Heart left ventricle (tissue), 16 donors: ENCODE results near the gene TRAPPC3L. TPM values are rescaled to one million over a fixed set of nuclear protein-coding genes. Genes with fewer than 3 reads are reported as not detected.

ENCODE experiments used
- ATAC-seq, 4 donors: fragments of 200-7000 bp; cut with Tn5 transposase; one replicate each; pipeline ENCODE4 v1.9.1; 2020 to 2022; ENCODE audit warnings: moderate library complexity in 4 of 4, mild to moderate bottlenecking in 3 of 4, moderate number of reproducible peaks in 1 of 4
- DNase-seq, 5 donors: peaks; one replicate each; pipeline ENCODE4 v3.0.0-alpha.2; 2020
- H3K27ac ChIP-seq, 12 donors: fragments of 200-600 bp; sonication (generic) in 4 of 12; one replicate each; pipeline versions ENCODE4 v1.5.0 to v1.8.0; 2016 to 2022; ENCODE audit warnings: mild to moderate bottlenecking in 2 of 12
- H3K27me3 ChIP-seq, 9 donors: fragments of 200-600 bp; sonication (generic) in 2 of 9; one replicate each; pipeline versions ENCODE4 v1.5.1 to v1.8.0; 2016 to 2022; ENCODE audit warnings: mild to moderate bottlenecking in 3 of 9
- H3K36me3 ChIP-seq, 9 donors: fragments of 200-600 bp; sonication (generic) in 2 of 9; one replicate each; pipeline versions ENCODE4 v1.5.0 to v1.8.0; 2018 to 2022; ENCODE audit warnings: mild to moderate bottlenecking in 2 of 9
- H3K4me1 ChIP-seq, 12 donors: fragments of 200-600 bp; sonication (generic) in 4 of 12; one replicate each; pipeline versions ENCODE4 v1.5.0 to v1.8.0; 2016 to 2022; ENCODE audit warnings: mild to moderate bottlenecking in 3 of 12
- H3K4me3 ChIP-seq, 12 donors: fragments of 200-600 bp; sonication (generic) in 4 of 12; one replicate each; pipeline versions ENCODE4 v1.5.0 to v1.8.0; 2017 to 2022; ENCODE audit warnings: mild to moderate bottlenecking in 9 of 12, moderate library complexity in 4 of 12
- H3K9me3 ChIP-seq, 12 donors: fragments of 200-600 bp; sonication (generic) in 4 of 12; one replicate each; pipeline versions ENCODE4 v1.5.0 to v1.8.0; 2016 to 2022; ENCODE audit warnings: mild to moderate bottlenecking in 1 of 12
- CTCF ChIP-seq, 12 donors: fragments of 200-600 bp; sonication (generic) in 4 of 12; IDR thresholded peaks; one replicate each; pipeline versions ENCODE4 v1.5.0 to v1.8.0; 2018 to 2022; ENCODE audit warnings: antibody characterized with exemption in 12 of 12, mild to moderate bottlenecking in 5 of 12
- POLR2A ChIP-seq, 2 donors: fragments of 450-650 bp; IDR thresholded peaks; one replicate each; pipeline ENCODE4 v1.6.1; 2017; ENCODE audit warnings: antibody characterized with exemption in 2 of 2, mild to moderate bottlenecking in 2 of 2, moderate library complexity in 2 of 2
- WGBS, 4 donors: extraction: QIAGEN DNeasy Blood & Tissue Kit in 2 of 4; methylation state at CpG; one replicate each; pipeline versions ENCODE4 v1.1.5 to v1.1.7; 2013 to 2018; 5-methylcytosine and 5-hydroxymethylcytosine counted together
- intact Hi-C, 10 donors: fragments of 100-400 bp; cut with DNase I; formaldehyde crosslinking; loops; one replicate each; pipeline versions ENCODE4 v1.11.1 to v1.14.2; 2022
- polyA plus RNA-seq, 2 donors: library from polyadenylated mRNA; stranded (reverse); fragments of 200-250 nt; gene quantifications; one replicate each; pipeline ENCODE4 v1.2.3, GENCODE V29; 2013
- total RNA-seq, 9 donors: library from RNA; depleted of rRNA in 2 of 9; stranded (reverse); fragments of >200 nt in 2 of 9; fragmentation: NEBNext Ultra II Directional in 3 of 9; extraction: Animal tissue kit (Norgen Biotek cat#: 25700) in 3 of 9; gene quantifications; one replicate each; pipeline versions ENCODE4 v1.1.0 to v1.2.4, GENCODE V29; 2016 to 2023
- donor health status: ischemic (EF 13 %, LVEDD 7.1; RV severe dilation, severe dysfunction).
- donor health status: healthy with polysubstance abuse.
- donor health status: DM: no; HTN: yes; CAD: no.
- donor health status: DM: no; HTN: no; CAD: no.
- donor health status: ischemic (EF 25% LVEDD 6.9; RV normal size, moderate dysfunction).
- donor health status: ischemic (EF 25% LVEDD 5.7; RV mildly dilated, moderate dysfunction).
- donor health status: healthy.
- donor health status: DM: yes; HTN: yes; CAD: no.
- donor health status: ischemic (EF 35%, LVEDD 5.7; RV mildly dilated, moderate dysfunction).
- donor health status: nonischemic (EF 11% LVEDD 7.7; RV severe dilation, severe dysfunction).
- donor health status: DM: yes; HTN: yes; CAD: no.
- donor health status: PGD.
- donor health status: ischemic (EF 29% LVEDD 5.4; RV normal size, mild dysfunction).
- donor health status: nonischemic (EF 23%, LVEDD 6.1; RV moderate dilation, normal function).

TRAPPC3L gene
- total and polyA plus RNA-seq, 11 donors, result 0.11 to 0.29 (median 0.19) TPM; not detected in 7

DNA sequence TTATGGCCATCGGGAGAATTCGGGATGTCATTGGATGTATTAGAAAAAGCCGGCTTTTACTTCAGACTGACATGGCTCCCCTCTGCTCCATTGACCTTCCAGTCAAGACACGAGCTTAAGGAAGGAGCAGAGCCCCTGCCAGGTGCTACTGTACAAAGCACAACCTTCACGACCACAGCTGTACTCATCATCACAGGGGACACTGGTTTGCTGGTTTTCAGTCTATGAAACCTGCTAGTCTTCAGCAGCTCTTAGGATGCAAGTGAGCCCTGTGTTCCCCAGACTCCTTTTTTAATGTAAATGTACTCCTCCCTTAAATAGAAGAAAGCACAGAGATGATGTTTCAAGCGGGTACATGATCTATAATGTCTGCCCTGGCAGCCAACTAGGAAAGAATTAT, 1.9 kb upstream of the TRAPPC3L start:
- no peak overlapping the region for H3K4me3 ChIP-seq
- 85 to 88% (median 85%) methylated on average over 6 of the region's 6 CpGs for WGBS, 4 donors

DNA sequence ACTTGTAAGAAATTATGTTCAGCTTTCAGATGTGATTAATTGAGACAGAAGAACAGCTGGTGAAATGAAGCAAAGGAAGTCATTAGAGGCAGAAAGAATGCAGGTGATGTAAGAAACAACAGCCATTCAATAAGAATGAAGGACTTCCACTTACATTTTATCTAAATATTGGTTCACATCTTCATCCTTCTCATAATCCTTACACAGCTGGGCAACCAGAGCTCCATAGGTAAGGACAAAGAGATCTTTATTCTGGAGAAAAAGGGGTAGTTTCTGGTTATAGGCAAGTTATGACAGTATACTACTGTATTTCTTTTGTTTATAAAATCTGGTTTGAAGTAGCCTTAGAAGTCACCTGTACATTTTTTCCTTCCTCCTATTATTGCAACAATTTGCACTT, 2.3 kb downstream of the TRAPPC3L start:
- Histone ChIP-seq H3K4me3 (no peak overlapping the region), H3K27ac (no peak overlapping the region), H3K4me1 (no peaks in the 10 kb centered on the region), H3K9me3 (no peaks in the 10 kb centered on the region), H3K36me3 (no peaks in the 10 kb centered on the region), H3K27me3 (peaks cover 0 to 7% (median 0%) of the 10 kb centered on the region in 9 donors)
- intact Hi-C loops, result no loop called here
- ATAC-seq (no peak), DNase-seq (no peak)
- TF ChIP-seq POLR2A (IDR thresholded peaks at IDR 0.05) (no peak), CTCF (IDR thresholded peaks at IDR 0.05) (no peak)

More for the DNA sequence above, 1.9 kb upstream of the TRAPPC3L start:
- DNase-seq (no peak), ATAC-seq (no peak)
- peaks cover 0 to 7% (median 0%) of the 10 kb centered on the region in 9 donors for H3K27me3 ChIP-seq
- no peak for TF ChIP-seq POLR2A (IDR thresholded peaks at IDR 0.05)
- TF ChIP-seq CTCF (IDR thresholded peaks at IDR 0.05), result no peak
- no peaks in the 10 kb centered on the region for H3K9me3 ChIP-seq
- no peak overlapping the region for H3K27ac ChIP-seq
- no peaks in the 10 kb centered on the region for H3K4me1 ChIP-seq
- no peaks in the 10 kb centered on the region for H3K36me3 ChIP-seq
- intact Hi-C loops, result no loop called here

- peaks cover 0 to 7% (median 0%) of the 10 kb centered on the region in 9 donors for H3K27me3 ChIP-seq
- TF ChIP-seq POLR2A (IDR thresholded peaks at IDR 0.05) (no peak), CTCF (IDR thresholded peaks at IDR 0.05) (no peak)
- no peaks in the 10 kb centered on the region for H3K9me3 ChIP-seq
- no peak for DNase-seq
- no peaks in the 10 kb centered on the region for H3K4me1 ChIP-seq
- no peaks in the 10 kb centered on the region for H3K36me3 ChIP-seq
- ATAC-seq, result no peak
- H3K27ac ChIP-seq, result no peak overlapping the region
- H3K4me3 ChIP-seq, result no peak overlapping the region
- intact Hi-C loops, result no loop called here
Observed at GRCh38 chr6:116542426-116542825, 3.1 kb downstream of the TRAPPC3L start.

- no peak overlapping the region for H3K4me3 ChIP-seq
- H3K27me3 ChIP-seq, result no peaks in the 10 kb centered on the region
- WGBS, 4 donors, result 13 to 19% (median 15%) methylated on average over 4 of the region's 4 CpGs
- H3K9me3 ChIP-seq, result no peaks in the 10 kb centered on the region
- DNase-seq (no peak), ATAC-seq (peak in 3 of 4 donors; percentile 22 to 72 (median 48))
- H3K4me1 ChIP-seq, result peaks cover 0 to 6% (median 0%) of the 10 kb centered on the region in 12 donors
- intact Hi-C loops, result loop anchor here in 6 of 10 donors (1.0 to 10.0 kb wide), 6 partner anchors 22 to 111 kb away; partner anchors contain the start of gene RWDD1 (in 1 of the 6)
- no peaks in the 10 kb centered on the region for H3K36me3 ChIP-seq
- TF ChIP-seq POLR2A (IDR thresholded peaks at IDR 0.05), result no peak
- TF ChIP-seq CTCF (IDR thresholded peaks at IDR 0.05), result peak; percentile 62 to 85 (median 76)
- H3K27ac ChIP-seq, result no peak overlapping the region
Observed at GRCh38 chr6:116536216-116536621, 9.3 kb downstream of the TRAPPC3L start.
